Glutamatergic neuron (in vitro differentiated cells): ENCODE data around the gene RDH13. TPM values are rescaled to one million over a fixed set of nuclear protein-coding genes. Genes with fewer than 3 reads are reported as not detected.
"Not testable (repeated sequence)": the region's sequence is repeated elsewhere in the genome, so short reads cannot be mapped to it uniquely, and the experiment has no call there.

ENCODE experiments used
- DNase-seq: peaks from one replicate; pipeline ENCODE4 v3.0.0; 2022
- H3K27ac Mint-ChIP-seq: one replicate; pipeline ENCODE4 v1.8.0; 2020; ENCODE audit warnings: mild to moderate bottlenecking, mixed read lengths, inconsistent platforms; ENCODE audit not compliant: unreplicated experiment
- H3K27me3 Mint-ChIP-seq: one replicate; pipeline ENCODE4 v1.8.0; 2020; ENCODE audit warnings: mild to moderate bottlenecking, moderate library complexity, mixed read lengths, inconsistent platforms; ENCODE audit not compliant: unreplicated experiment
- H3K36me3 Mint-ChIP-seq: one replicate; pipeline ENCODE4 v1.8.0; 2020; ENCODE audit warnings: mild to moderate bottlenecking, mixed read lengths, inconsistent platforms; ENCODE audit not compliant: unreplicated experiment
- H3K4me1 Mint-ChIP-seq: one replicate; pipeline ENCODE4 v1.8.0; 2020; ENCODE audit warnings: mild to moderate bottlenecking, low read depth, mixed read lengths, inconsistent platforms; ENCODE audit not compliant: unreplicated experiment
- H3K4me3 Mint-ChIP-seq: one replicate; pipeline ENCODE4 v1.8.0; 2020; ENCODE audit warnings: mild to moderate bottlenecking, mixed read lengths, inconsistent platforms; ENCODE audit not compliant: unreplicated experiment
- H3K9me3 Mint-ChIP-seq: one replicate; pipeline ENCODE4 v1.8.0; 2020; ENCODE audit warnings: mild to moderate bottlenecking, moderate library complexity, mixed read lengths, inconsistent platforms; ENCODE audit not compliant: unreplicated experiment
- total RNA-seq: library from RNA; stranded (reverse); fragmentation: NEBNext Ultra II Directional; extraction: Animal tissue kit (Norgen Biotek cat#: 25700); gene quantifications from one replicate; pipeline ENCODE4 v1.2.1, GENCODE V29; 2021; ENCODE audit not compliant: unreplicated experiment
- TF ChIP-seq, protein P1 (sequence below): fragments of 200-600 bp; sonication (generic); IDR thresholded peaks from one replicate; pipeline ENCODE4 v1.5.0; 2021; ENCODE audit not compliant: partially characterized antibody, unreplicated experiment

Gene RDH13
- total RNA-seq, 1 donor from 2014 or later = 17.9 TPM

- DNase-seq = no peak
- H3K27ac Mint-ChIP-seq = no peak overlapping the region
- H3K4me3 Mint-ChIP-seq = no peak overlapping the region
- H3K9me3 Mint-ChIP-seq = peaks cover 4% of the 10 kb centered on the region
- TF ChIP-seq, protein P1, sequence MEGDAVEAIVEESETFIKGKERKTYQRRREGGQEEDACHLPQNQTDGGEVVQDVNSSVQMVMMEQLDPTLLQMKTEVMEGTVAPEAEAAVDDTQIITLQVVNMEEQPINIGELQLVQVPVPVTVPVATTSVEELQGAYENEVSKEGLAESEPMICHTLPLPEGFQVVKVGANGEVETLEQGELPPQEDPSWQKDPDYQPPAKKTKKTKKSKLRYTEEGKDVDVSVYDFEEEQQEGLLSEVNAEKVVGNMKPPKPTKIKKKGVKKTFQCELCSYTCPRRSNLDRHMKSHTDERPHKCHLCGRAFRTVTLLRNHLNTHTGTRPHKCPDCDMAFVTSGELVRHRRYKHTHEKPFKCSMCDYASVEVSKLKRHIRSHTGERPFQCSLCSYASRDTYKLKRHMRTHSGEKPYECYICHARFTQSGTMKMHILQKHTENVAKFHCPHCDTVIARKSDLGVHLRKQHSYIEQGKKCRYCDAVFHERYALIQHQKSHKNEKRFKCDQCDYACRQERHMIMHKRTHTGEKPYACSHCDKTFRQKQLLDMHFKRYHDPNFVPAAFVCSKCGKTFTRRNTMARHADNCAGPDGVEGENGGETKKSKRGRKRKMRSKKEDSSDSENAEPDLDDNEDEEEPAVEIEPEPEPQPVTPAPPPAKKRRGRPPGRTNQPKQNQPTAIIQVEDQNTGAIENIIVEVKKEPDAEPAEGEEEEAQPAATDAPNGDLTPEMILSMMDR = no peak
- no peaks in the 10 kb centered on the region for H3K4me1 Mint-ChIP-seq
- H3K27me3 Mint-ChIP-seq = no peaks in the 10 kb centered on the region
- H3K36me3 Mint-ChIP-seq = peaks cover 4% of the 10 kb centered on the region
Observed at GRCh38 chr19:55032170-55032800, 30.7 kb downstream of the RDH13 start.

- Mint-ChIP-seq H3K4me1 (no peaks in the 10 kb centered on the region), H3K4me3 (no peak overlapping the region), H3K27me3 (no peaks in the 10 kb centered on the region), H3K27ac (no peak overlapping the region), H3K9me3 (peaks cover 4% of the 10 kb centered on the region), H3K36me3 (peaks cover 4% of the 10 kb centered on the region)
- no peak for DNase-seq
- TF ChIP-seq, protein P1 = no peak
Observed at GRCh38 chr19:55031178-55031577, 31.8 kb downstream of the RDH13 start.

DNA sequence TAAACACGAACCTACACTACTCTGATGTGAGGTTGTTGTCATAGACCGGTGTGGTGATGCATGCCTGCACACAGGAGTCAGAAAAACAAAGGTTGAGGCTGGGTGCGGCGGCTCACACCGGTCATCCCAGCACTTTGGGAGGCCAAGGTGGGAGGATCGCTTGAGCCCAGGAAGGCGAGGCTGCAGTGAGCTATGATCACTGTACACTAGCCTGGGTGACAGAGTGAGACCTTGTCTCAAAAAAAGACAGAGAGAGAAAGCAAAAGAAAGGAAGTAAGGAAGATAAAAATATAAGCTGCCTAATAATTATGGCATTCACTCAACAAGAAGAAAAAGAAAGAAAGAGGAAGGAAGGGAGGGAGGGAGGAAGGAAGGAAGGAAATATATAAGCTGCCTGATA lies 34.2 kb downstream of the RDH13 start:
- no peaks in the 10 kb centered on the region for H3K4me1 Mint-ChIP-seq
- DNase-seq = no peak
- H3K27ac Mint-ChIP-seq = no peak overlapping the region
- H3K4me3 Mint-ChIP-seq = no peak overlapping the region
- TF ChIP-seq, protein P1 = no peak
- H3K36me3 Mint-ChIP-seq = peaks cover 4% of the 10 kb centered on the region
- peaks cover 2% of the 10 kb centered on the region for H3K9me3 Mint-ChIP-seq
- no peaks in the 10 kb centered on the region for H3K27me3 Mint-ChIP-seq

DNA sequence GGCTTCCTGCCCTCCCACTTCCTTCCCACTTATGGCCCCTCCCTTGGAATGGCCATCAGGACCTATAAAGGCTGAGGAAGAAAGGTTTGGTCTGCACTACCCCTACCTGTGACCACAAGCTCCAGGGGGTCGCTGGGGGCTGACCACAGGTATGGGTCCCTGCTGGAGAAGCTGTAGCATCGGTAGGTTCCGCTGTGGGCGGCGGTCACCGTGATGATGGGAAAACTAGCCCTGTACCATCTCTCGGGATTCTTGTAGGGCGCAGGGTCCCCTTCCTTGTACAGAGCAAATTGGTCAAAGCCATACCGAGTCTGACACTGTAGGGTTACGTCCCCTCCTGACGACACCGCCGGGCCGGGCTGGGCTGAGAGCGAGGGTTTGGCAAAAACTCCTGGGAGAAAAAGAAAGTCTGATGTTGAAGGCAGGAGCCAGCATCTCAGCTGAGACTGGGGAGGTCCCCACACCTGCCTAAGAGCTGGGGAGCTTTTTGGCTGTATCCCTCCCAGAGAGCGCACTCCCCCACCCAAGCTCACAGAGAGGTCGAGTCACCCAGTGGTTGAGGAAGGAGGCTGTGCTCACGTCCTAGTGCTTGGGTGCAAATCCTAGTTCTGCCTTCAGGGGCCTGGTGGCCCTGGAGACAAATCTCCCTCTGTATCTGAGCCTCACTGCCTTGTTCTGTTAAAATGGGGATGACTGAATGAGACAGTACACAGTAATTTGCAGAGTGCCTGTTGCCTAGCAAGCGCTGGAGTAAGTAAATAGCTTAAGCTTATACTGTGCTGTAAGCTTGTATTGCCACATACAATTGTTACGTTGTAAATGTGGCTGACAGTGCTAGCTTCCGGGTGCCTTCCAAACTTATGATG lies 35.2 kb downstream of the RDH13 start:
- peaks cover 4% of the 10 kb centered on the region for H3K36me3 Mint-ChIP-seq
- H3K9me3 Mint-ChIP-seq = peaks cover 2% of the 10 kb centered on the region
- DNase-seq = no peak
- TF ChIP-seq, protein P1 = no peak
- no peak overlapping the region for H3K4me3 Mint-ChIP-seq
- no peak overlapping the region for H3K27ac Mint-ChIP-seq
- H3K27me3 Mint-ChIP-seq = no peaks in the 10 kb centered on the region
- H3K4me1 Mint-ChIP-seq = no peaks in the 10 kb centered on the region

DNA sequence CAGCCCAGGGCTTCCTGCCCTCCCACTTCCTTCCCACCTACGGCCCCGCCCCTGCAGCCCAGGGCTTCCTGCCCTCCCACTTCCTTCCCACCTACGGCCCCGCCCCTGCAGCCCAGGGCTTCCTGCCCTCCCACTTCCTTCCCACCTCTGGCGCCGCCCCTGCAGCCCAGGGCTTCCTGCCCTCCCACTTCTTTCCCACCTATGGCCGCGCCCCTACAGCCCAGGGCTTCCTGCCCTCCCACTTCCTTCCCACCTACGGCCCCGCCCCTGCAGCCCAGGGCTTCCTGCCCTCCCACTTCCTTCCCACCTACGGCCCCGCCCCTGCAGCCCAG lies 35.8 kb downstream of the RDH13 start:
- H3K9me3 Mint-ChIP-seq, H3K27ac Mint-ChIP-seq, DNase-seq, H3K36me3 Mint-ChIP-seq, H3K27me3 Mint-ChIP-seq, H3K4me1 Mint-ChIP-seq, H3K4me3 Mint-ChIP-seq: not testable (repeated sequence)
